AML-193 (cell line): Measurements from ENCODE around the gene SH3BGRL2.
"Not testable (repeated sequence)": the region's sequence is repeated elsewhere in the genome, so short reads cannot be mapped to it uniquely, and the experiment has no call there.

Experiments used
- DNase-seq, 2 experiments: peaks; one replicate each; lab custom pipeline; 2025; lab: John Stamatoyannopoulos, UW

SH3BGRL2 gene

DNA sequence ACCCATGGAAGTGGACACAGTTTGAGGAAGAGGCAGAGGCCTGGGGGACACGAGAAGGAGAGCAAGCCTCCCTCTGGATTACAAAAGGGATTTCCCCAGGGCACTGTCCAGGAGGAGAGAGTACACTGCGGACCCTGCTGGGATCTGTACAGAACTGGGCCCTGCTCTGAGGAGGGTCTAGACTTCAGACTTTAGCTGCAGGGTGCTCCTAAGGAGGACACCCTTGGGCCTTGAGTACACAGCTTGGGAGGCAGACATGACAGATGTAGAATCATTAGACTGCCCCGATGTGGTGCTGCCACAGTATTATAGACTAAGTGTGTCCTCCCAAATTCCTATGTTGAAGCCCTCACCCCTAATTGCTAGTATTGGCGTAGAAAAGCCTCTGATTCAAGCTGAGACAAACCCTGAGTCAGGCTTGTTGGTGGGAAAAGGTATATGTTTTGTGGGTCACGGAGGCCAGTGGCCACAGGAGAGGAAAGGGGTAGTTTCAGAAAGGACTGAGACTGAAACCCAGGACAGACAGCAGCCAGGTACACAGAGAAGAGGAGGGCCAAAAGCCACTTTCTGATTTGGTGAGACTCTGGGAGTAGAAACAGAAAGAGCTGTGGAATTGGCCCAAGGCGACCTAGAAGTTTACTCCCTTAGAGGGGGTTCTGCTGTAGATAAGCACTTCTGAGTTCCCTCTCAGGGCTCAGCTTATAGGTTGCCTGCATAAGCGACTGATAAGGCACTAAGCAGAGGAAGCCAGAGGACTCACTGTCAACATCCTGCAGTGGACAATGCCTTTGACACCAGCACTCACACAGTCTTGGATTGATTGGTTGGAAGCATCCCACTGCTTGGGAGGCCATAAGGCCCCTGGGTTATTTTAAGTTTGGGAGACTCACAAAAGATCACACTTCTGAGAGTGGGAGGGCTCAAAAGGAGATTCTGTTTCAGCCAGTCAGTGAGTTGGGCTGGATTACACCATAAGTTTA is 16.5 kb upstream of the SH3BGRL2 start:
- DNase-seq: no peak

DNA sequence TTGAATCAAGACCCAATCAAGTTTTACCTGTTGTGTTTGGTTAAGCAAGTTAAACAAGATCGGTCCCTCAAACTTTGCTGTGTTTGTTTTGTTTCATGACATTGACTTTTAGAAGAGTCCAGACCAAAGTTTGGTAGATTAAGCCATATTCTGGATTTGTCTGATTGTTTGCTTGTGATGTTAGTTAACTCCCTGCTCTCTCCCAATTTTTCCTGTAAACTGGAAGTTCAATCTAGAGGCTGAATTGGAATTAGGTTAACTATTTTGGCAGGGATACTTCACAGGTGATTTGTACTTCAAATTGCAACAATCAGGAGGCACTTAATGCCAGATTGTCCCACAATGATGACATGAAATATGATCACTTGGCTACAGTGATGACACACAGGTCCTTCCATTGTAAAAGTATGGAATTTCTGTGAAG is 13.6 kb upstream of the SH3BGRL2 start:
- no peak for DNase-seq

DNA sequence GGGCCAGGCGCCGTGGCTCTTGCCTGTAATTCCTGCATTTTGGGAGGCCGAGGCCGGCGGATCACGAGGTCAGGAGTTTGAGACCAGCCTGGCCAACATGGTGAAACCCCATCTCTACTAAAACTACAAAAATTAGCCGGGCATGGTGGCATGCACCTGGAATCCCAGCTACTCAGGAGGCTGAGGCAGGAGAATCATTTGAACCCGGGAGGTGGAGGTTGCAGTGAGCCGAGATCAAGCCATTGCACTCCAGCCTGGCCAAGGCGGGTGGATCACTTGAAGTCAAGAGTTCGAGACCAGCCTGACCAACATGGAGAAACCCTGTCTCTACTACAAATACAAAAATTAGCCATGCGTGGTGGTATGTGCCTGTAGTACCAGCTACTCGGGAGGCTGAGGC is 12.7 kb upstream of the SH3BGRL2 start:
- DNase-seq: not testable (repeated sequence)

GRCh38 chr6:79621579-79621978 is 9.6 kb upstream of the SH3BGRL2 start:
- DNase-seq: no peak

DNA sequence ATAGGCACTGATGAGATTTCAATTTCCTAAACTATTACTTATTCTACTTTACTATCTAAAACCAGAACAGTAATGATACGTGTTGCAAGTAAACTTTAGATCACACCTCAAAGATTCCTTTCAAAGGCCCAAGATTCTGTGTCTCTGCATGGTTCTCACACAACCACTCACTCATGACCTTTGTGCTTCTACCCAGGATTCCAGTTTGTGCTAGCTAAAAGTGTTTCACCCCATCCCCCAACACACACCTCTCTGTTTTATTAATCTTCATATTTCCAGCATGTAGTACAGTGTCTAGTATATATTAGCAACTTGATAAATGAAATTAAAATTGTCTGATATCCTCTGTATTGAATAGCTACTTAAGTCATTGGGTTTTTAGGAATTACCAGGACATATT is 8.8 kb upstream of the SH3BGRL2 start:
- DNase-seq: no peak

DNA sequence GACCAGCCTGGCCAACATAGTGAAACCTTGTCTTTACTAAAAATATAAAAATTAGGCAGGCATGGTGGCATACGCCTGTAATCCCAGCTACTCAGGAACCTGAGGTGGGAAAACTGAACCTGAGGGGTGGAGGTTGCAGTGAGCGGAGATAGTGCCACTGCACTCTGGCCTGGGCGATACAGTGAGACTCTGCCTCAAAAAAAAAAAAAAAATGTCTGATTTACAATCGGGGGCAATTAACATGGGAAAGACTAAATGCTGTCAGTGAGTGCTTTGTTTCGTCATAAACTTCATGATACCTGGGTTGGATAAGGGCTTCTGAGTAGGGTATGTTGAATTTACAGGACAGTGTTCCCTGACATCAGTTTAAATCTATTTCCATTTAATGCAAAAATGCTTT is 8.0 kb upstream of the SH3BGRL2 start:
- no peak for DNase-seq

DNA sequence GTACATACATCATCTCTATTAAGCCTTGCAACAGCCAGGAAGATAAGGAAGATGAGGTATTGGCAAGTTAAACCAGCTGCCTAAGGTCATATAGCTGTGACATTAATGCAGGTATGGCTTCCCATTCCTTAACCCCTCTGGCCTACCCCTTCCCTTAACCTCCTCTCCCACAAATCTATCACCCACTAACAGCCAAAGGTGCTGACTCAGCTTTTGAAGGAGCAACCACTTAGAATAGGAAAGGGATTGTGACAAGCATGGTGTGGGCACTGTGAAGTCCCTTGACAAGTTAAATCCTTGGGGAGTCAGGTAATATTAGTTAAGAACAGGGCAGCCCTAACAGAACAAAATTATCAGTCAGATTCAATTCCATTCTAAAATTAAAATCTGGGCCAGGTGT is 5.4 kb upstream of the SH3BGRL2 start:
- DNase-seq: no peak

- no peak for DNase-seq
Measured at GRCh38 chr6:79626811-79627210, 4.3 kb upstream of the SH3BGRL2 start.

- DNase-seq: no peak
Measured at GRCh38 chr6:79627422-79627821, 3.7 kb upstream of the SH3BGRL2 start.

GRCh38 chr6:79628466-79629288 is 2.5 kb upstream of the SH3BGRL2 start:
- no peak for DNase-seq

- no peak for DNase-seq
Measured at GRCh38 chr6:79630380-79630882, 698 bp upstream of the SH3BGRL2 start.

GRCh38 chr6:79631693-79632172 is 604 bp downstream of the SH3BGRL2 start:
- DNase-seq: no peak

GRCh38 chr6:79632580-79632979 is 1.5 kb downstream of the SH3BGRL2 start:
- DNase-seq: no peak

GRCh38 chr6:79634491-79635231 is 3.5 kb downstream of the SH3BGRL2 start:
- DNase-seq: no peak

GRCh38 chr6:79635232-79635543 is 4.1 kb downstream of the SH3BGRL2 start:
- no peak for DNase-seq

DNA sequence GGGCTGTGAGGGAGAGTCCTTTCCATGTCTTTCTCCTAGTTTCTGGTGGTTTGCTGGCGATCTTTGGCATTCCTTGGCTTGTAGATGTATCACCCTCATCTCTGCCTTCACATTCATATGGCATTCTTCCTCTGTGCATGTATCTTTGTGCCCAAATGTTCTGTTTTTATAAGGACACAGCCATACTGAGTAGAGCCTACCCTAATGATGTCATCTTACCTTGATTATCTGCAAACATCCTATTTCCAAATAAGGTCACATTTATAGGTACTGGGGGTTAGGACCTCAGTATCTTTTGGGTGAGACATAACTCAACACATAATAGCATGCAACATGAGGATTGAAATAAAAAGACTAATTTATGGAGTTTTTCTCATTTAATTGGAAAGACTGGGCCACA is 5.5 kb downstream of the SH3BGRL2 start:
- no peak for DNase-seq

DNA sequence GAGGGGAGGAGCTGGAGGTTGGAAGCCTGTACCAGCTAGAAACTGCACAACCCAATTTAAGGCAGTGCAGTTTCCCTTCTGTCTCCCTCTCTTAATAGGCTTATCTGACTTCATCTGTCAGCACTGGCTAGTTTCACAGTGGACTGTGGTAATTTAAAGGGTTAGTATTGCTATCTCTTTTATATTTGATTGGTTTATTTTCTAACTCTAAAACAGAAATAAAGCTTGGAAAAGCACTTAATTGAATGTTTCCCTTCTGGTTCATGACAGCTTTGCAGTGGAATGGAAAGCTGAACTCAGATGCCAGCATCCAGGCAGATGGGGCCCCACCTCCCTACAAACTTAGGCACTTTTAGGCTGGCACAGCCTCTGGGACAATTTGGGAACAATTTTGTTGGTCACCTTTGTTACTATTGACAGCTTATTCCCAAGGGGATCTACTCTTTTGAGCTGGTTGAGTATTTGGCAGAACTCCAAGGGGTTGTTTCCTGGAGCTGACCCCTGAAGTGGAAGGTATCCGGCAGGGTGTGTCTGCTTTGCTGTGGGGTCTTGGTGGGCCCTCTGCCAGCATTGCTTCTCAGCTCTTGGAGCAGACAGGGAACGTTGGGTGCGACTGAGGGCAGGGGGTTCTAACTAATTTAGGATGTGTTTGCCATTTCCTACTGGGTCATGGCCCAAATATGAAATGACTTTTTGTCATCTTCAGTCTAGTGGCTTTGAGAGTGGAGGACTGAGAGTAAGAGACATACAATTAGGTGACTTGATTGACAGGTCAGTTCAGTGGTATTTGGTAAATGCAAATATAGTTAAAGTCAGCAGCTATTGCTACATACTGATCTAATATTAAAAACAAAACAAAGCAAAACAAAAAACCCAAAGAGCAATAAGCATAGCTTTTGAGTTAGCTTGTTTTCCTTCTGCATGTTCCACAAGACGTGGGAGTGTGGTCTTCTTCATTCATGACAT is 9.3 kb downstream of the SH3BGRL2 start:
- no peak for DNase-seq

GRCh38 chr6:79646006-79646405 is 14.9 kb downstream of the SH3BGRL2 start:
- no peak for DNase-seq

GRCh38 chr6:79646561-79646960 is 15.4 kb downstream of the SH3BGRL2 start:
- DNase-seq: no peak

GRCh38 chr6:79647741-79648140 is 16.6 kb downstream of the SH3BGRL2 start:
- DNase-seq: no peak

DNA sequence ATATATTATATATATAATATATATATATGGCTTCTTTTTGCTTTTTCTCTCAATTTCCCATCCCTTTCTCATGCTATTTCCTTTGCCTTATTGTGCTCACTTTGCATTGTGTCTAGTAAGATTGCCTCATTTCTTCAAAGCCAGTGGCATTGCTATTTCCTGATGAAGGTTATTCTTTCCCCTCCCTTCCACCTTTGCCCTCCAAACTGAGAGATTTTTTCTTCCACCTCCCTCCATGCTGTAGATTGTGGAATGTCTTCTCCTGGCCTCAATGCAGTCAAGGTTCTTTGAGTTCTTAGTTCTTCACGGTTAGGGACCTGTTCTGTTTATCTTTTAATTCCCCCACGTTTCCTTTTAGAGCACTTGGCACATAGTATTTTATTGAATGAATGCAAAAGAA is 17.2 kb downstream of the SH3BGRL2 start:
- no peak for DNase-seq
